ENCODE measurements around the gene SSNA1. TPM values are rescaled to one million over a fixed set of nuclear protein-coding genes. Genes with fewer than 3 reads are reported as not detected.

Gene SSNA1
- polyA plus RNA-seq, 1 donor from 2014 or later, result 170 TPM

DNA sequence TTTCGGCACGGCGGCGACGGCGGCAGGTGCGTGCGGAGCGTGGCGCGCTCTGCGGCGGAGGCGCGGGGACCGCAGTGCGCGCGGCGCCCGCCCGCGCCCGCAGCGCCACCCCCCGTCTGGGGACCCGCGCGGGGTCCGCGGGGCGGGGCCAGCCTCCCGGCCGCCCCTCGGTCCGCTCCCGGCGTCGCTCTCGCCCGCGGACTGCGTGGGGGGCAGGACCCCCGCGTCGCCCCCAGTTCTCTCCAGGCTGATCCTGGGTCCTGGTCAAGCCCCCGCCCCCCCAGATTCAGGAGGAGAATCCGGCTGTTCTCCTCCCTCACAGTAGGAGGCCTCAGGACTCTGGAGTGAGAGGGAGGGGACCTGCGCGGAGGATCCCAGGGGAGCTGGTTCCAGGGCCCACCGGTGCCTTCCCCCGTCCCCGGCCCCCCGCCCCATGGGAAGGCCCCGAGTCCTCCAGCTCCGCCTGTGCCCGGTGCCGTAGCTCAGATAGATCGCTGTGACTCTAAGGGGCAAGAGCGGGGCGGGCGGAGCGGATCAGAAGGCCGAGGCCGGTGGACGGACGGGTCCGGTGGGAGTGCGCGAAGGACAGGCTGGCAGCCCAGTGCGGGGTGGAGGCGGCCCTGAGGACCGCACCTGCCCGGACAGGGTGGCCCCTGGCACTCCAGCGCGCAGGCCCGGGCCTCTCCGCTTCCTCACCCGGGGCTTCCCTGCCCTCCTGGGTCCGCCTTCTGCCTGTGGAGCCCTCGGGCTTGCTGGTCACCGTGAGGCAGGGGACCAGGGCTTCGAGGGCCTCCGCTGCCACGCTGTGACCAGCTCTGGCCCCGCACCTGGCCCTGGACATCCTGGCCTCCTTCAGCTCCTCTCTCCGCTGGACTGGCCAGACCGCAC is 34.0 kb downstream of the SSNA1 start, which contains the start of gene RNF208:
Gene RNF208, minus strand, starts transcription at position 51 of the 888 bp plus-strand sequence. CDS start 1,028 bp downstream, outside the sequence.
- H3K36me3 ChIP-seq (ENCODE audit: insufficient read depth, low read length), result no peaks in the 10 kb centered on the region
- no peaks in the 10 kb centered on the region for H3K9me3 ChIP-seq (ENCODE audit: low read length)
- H3K4me3 ChIP-seq (ENCODE audit: low read length), result peak within 1 kb of the TSS; percentile 98
- TF ChIP-seq, protein P1, sequence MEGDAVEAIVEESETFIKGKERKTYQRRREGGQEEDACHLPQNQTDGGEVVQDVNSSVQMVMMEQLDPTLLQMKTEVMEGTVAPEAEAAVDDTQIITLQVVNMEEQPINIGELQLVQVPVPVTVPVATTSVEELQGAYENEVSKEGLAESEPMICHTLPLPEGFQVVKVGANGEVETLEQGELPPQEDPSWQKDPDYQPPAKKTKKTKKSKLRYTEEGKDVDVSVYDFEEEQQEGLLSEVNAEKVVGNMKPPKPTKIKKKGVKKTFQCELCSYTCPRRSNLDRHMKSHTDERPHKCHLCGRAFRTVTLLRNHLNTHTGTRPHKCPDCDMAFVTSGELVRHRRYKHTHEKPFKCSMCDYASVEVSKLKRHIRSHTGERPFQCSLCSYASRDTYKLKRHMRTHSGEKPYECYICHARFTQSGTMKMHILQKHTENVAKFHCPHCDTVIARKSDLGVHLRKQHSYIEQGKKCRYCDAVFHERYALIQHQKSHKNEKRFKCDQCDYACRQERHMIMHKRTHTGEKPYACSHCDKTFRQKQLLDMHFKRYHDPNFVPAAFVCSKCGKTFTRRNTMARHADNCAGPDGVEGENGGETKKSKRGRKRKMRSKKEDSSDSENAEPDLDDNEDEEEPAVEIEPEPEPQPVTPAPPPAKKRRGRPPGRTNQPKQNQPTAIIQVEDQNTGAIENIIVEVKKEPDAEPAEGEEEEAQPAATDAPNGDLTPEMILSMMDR (IDR thresholded peaks at IDR 0.05; ENCODE audit: poor library complexity, severe bottlenecking), result no peak
- no peak for TF ChIP-seq SMC3 (conservative IDR thresholded peaks at IDR 0.05; ENCODE audit: poor library complexity)
- TF ChIP-seq RAD21 (conservative IDR thresholded peaks at IDR 0.05), result no peak
- TF ChIP-seq MXI1 (conservative IDR thresholded peaks at IDR 0.05; ENCODE audit: poor library complexity, severe bottlenecking), result no peak
- TF ChIP-seq, protein P2, sequence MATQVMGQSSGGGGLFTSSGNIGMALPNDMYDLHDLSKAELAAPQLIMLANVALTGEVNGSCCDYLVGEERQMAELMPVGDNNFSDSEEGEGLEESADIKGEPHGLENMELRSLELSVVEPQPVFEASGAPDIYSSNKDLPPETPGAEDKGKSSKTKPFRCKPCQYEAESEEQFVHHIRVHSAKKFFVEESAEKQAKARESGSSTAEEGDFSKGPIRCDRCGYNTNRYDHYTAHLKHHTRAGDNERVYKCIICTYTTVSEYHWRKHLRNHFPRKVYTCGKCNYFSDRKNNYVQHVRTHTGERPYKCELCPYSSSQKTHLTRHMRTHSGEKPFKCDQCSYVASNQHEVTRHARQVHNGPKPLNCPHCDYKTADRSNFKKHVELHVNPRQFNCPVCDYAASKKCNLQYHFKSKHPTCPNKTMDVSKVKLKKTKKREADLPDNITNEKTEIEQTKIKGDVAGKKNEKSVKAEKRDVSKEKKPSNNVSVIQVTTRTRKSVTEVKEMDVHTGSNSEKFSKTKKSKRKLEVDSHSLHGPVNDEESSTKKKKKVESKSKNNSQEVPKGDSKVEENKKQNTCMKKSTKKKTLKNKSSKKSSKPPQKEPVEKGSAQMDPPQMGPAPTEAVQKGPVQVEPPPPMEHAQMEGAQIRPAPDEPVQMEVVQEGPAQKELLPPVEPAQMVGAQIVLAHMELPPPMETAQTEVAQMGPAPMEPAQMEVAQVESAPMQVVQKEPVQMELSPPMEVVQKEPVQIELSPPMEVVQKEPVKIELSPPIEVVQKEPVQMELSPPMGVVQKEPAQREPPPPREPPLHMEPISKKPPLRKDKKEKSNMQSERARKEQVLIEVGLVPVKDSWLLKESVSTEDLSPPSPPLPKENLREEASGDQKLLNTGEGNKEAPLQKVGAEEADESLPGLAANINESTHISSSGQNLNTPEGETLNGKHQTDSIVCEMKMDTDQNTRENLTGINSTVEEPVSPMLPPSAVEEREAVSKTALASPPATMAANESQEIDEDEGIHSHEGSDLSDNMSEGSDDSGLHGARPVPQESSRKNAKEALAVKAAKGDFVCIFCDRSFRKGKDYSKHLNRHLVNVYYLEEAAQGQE (IDR thresholded peaks at IDR 0.05; ENCODE audit: borderline replicate concordance), result no peak
- peak; percentile 27 for TF ChIP-seq POLR2AphosphoS5 (IDR thresholded peaks at IDR 0.05)
- no peak for TF ChIP-seq EZH2 (IDR thresholded peaks at IDR 0.05; ENCODE audit: borderline replicate concordance, insufficient read depth, low read length, poor library complexity, severe bottlenecking)
- TF ChIP-seq TAF1 (IDR thresholded peaks at IDR 0.05; ENCODE audit: low read depth), result no peak
- TF ChIP-seq EP300 (conservative IDR thresholded peaks at IDR 0.05; ENCODE audit: poor library complexity, severe bottlenecking), result no peak
- no peaks in the 10 kb centered on the region for H3F3A ChIP-seq (ENCODE audit: insufficient read depth, low read length, poor library complexity, severe bottlenecking)
- H4K20me1 ChIP-seq (ENCODE audit: insufficient read depth), result no peaks in the 10 kb centered on the region
- H2AFZ ChIP-seq (ENCODE audit: low read depth, low read length), result peak within 1 kb of the TSS; percentile 65
- peak within 1 kb of the TSS; percentile 65 for H3K4me2 ChIP-seq (ENCODE audit: low read length)
- H3K27me3 ChIP-seq (ENCODE audit: insufficient read depth, low read depth, low read length), result no peaks in the 10 kb centered on the region
- peak within 1 kb of the TSS; percentile 61 for H3K27ac ChIP-seq (ENCODE audit: low read length)
- H3K79me2 ChIP-seq (replicated peaks; ENCODE audit: insufficient read depth, low read length), result no peaks in the 10 kb centered on the region
- no peaks in the 10 kb centered on the region for H3K9me2 ChIP-seq (ENCODE audit: insufficient read depth, low read length)
- H3K9ac ChIP-seq (ENCODE audit: low read length), result peak within 1 kb of the TSS; percentile 89

DNA sequence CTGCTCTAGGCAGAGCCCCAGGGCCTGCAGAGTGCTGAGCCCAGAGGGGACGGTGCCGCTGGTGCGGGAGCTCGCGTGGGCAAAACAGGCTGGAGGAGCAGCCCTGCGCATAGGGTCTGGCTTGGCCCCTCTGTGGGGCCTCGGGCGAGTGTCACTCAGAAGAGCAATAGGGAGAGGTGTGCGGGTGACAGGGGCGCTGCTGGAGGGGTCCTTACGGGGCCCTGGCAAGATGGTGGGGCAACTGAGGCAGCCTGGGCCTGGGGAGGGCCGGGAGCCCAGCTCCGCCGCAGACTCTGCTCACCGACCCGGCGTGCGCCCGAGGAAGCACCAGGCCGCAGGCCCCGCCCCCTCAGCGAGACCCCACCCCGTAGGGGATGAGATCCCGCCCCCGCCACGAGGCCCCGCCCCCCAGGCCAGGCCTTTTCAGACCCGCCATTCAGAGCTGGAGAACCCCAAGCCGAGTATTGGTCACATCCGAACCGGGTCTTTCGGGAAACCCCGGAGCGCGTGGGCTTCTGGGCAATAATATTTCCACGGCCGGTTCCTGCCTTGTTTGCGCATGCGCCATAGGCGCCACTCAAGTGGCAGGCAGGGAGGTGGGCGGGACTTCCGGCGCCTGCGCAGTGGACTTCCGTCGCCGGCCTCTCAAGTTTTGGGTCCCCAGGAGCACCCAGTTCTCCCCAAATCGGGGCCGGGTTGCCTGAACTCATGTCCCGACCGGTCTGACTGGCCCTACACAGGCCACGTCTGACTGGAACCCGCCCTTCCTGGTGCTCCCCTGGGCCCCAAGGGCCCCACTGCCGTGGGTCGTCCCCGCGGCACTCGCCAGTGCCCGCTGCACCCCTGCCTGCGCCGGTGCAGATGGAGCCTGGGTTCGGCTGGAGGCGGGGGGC is 34.8 kb downstream of the SSNA1 start:
- Histone ChIP-seq H3K27me3 (ENCODE audit: insufficient read depth, low read depth, low read length) (no peaks in the 10 kb centered on the region), H2AFZ (ENCODE audit: low read depth, low read length) (peak overlapping the region; percentile 91), H3K9ac (ENCODE audit: low read length) (peak overlapping the region; percentile 89), H3K4me3 (ENCODE audit: low read length) (peak overlapping the region; percentile 98), H3K79me2 (replicated peaks; ENCODE audit: insufficient read depth, low read length) (no peaks in the 10 kb centered on the region), H3K36me3 (ENCODE audit: insufficient read depth, low read length) (no peaks in the 10 kb centered on the region), H3F3A (ENCODE audit: insufficient read depth, low read length, poor library complexity, severe bottlenecking) (no peaks in the 10 kb centered on the region), H3K27ac (ENCODE audit: low read length) (peak overlapping the region; percentile 61), H4K20me1 (ENCODE audit: insufficient read depth) (no peaks in the 10 kb centered on the region), H3K9me3 (ENCODE audit: low read length) (no peaks in the 10 kb centered on the region), H3K9me2 (ENCODE audit: insufficient read depth, low read length) (no peaks in the 10 kb centered on the region), H3K4me2 (ENCODE audit: low read length) (peak overlapping the region; percentile 89)
- TF ChIP-seq EZH2 (IDR thresholded peaks at IDR 0.05; ENCODE audit: borderline replicate concordance, insufficient read depth, low read length, poor library complexity, severe bottlenecking) (no peak), TAF1 (IDR thresholded peaks at IDR 0.05; ENCODE audit: low read depth) (peak; percentile 54), EP300 (conservative IDR thresholded peaks at IDR 0.05; ENCODE audit: poor library complexity, severe bottlenecking) (no peak), POLR2AphosphoS5 (IDR thresholded peaks at IDR 0.05) (peak; percentile 52)
- TF ChIP-seq, protein P1 (IDR thresholded peaks at IDR 0.05; ENCODE audit: poor library complexity, severe bottlenecking), result no peak
- TF ChIP-seq, protein P2 (IDR thresholded peaks at IDR 0.05; ENCODE audit: borderline replicate concordance), result peak; percentile 53

Measured in neural cell (in vitro differentiated cells).